Measurements from ENCODE around the gene MYOM1. TPM values are rescaled to one million over a fixed set of nuclear protein-coding genes. Genes with fewer than 3 reads are reported as not detected.

MYOM1 gene
- total and polyA plus RNA-seq, 2 donors from 2014 or later = 2.1 to 6.8 TPM

- no peak overlapping the region for H3K9ac ChIP-seq (ENCODE audit: low read length in 3 of 3)
- H3K27ac ChIP-seq (ENCODE audit: low read depth in 2 of 2, low read length in 2 of 2) = no peak overlapping the region
- DNase-seq = no peak
- FAIRE-seq = no peak
- no peaks in the 10 kb centered on the region for H3K36me3 ChIP-seq (ENCODE audit: control insufficient read depth in 2 of 3, insufficient read depth in 3 of 3, low read length in 3 of 3)
- no peak for TF ChIP-seq CTCF (IDR thresholded peaks at IDR 0.05; ENCODE audit: borderline replicate concordance, extremely low read depth, insufficient read depth)
- no peak overlapping the region for H3K4me3 ChIP-seq (ENCODE audit: low read length in 3 of 3)
- no peaks in the 10 kb centered on the region for H3K9me3 ChIP-seq (ENCODE audit: control insufficient read depth in 2 of 3, insufficient read depth in 1 of 3, low read length in 3 of 3)
- no peaks in the 10 kb centered on the region for H3K4me1 ChIP-seq (ENCODE audit: control insufficient read depth in 2 of 3, insufficient read depth in 2 of 3, low read depth in 1 of 3, low read length in 3 of 3)
- H3K27me3 ChIP-seq (ENCODE audit: control insufficient read depth, insufficient read depth, low read length) = no peaks in the 10 kb centered on the region
- intact Hi-C loops (cut with DNase I) = no loop called here
These were observed 99.4 kb downstream of the MYOM1 start for GRCh38 chr18:3120356-3120755.

GRCh38 chr18:3119401-3120341 is 100.1 kb downstream of the MYOM1 start:
- FAIRE-seq (no peak), DNase-seq (no peak)
- H3K27ac ChIP-seq (ENCODE audit: low read depth in 2 of 2, low read length in 2 of 2) = no peak overlapping the region
- H3K36me3 ChIP-seq (ENCODE audit: control insufficient read depth in 2 of 3, insufficient read depth in 3 of 3, low read length in 3 of 3) = no peaks in the 10 kb centered on the region
- no peaks in the 10 kb centered on the region for H3K27me3 ChIP-seq (ENCODE audit: control insufficient read depth, insufficient read depth, low read length)
- no peak overlapping the region for H3K9ac ChIP-seq (ENCODE audit: low read length in 3 of 3)
- intact Hi-C loops (cut with DNase I) = no loop called here
- no peak overlapping the region for H3K4me3 ChIP-seq (ENCODE audit: low read length in 3 of 3)
- H3K9me3 ChIP-seq (ENCODE audit: control insufficient read depth in 2 of 3, insufficient read depth in 1 of 3, low read length in 3 of 3) = no peaks in the 10 kb centered on the region
- no peaks in the 10 kb centered on the region for H3K4me1 ChIP-seq (ENCODE audit: control insufficient read depth in 2 of 3, insufficient read depth in 2 of 3, low read depth in 1 of 3, low read length in 3 of 3)
- no peak for TF ChIP-seq CTCF (IDR thresholded peaks at IDR 0.05; ENCODE audit: borderline replicate concordance, extremely low read depth, insufficient read depth)

- no peak for FAIRE-seq
- no peak for TF ChIP-seq CTCF (IDR thresholded peaks at IDR 0.05; ENCODE audit: borderline replicate concordance, extremely low read depth, insufficient read depth)
- Histone ChIP-seq H3K9ac (ENCODE audit: low read length in 3 of 3) (no peak overlapping the region), H3K4me1 (ENCODE audit: control insufficient read depth in 2 of 3, insufficient read depth in 2 of 3, low read depth in 1 of 3, low read length in 3 of 3) (no peaks in the 10 kb centered on the region), H3K27me3 (ENCODE audit: control insufficient read depth, insufficient read depth, low read length) (no peaks in the 10 kb centered on the region), H3K27ac (ENCODE audit: low read depth in 2 of 2, low read length in 2 of 2) (no peak overlapping the region), H3K9me3 (ENCODE audit: control insufficient read depth in 2 of 3, insufficient read depth in 1 of 3, low read length in 3 of 3) (no peaks in the 10 kb centered on the region), H3K36me3 (ENCODE audit: control insufficient read depth in 2 of 3, insufficient read depth in 3 of 3, low read length in 3 of 3) (no peaks in the 10 kb centered on the region), H3K4me3 (ENCODE audit: low read length in 3 of 3) (no peak overlapping the region)
- intact Hi-C loops (cut with DNase I) = no loop called here
- no peak for DNase-seq
These were observed 101.4 kb downstream of the MYOM1 start for GRCh38 chr18:3118195-3119010.

All from kidney (tissue), 14 donors.